GM12872 (cell line): ENCODE measurements around the gene ANAPC2.

Experiments used
- CTCF ChIP-seq: IDR thresholded peaks from 3 replicates; pipeline ENCODE4 v1.5.1; 2011; ENCODE audit warnings: low read depth, mild to moderate bottlenecking, low read length, moderate library complexity; ENCODE audit not compliant: insufficient read depth

ANAPC2 gene

GRCh38 chr9:137128158-137128861 is 60.0 kb downstream of the ANAPC2 start:
- no peak for TF ChIP-seq CTCF

GRCh38 chr9:137127301-137128157 is 60.8 kb downstream of the ANAPC2 start:
- TF ChIP-seq CTCF = no peak

GRCh38 chr9:137126786-137127185 is 61.6 kb downstream of the ANAPC2 start:
- TF ChIP-seq CTCF = no peak
